ENCODE measurements around the gene SULT1B1.

Gene SULT1B1

DNA sequence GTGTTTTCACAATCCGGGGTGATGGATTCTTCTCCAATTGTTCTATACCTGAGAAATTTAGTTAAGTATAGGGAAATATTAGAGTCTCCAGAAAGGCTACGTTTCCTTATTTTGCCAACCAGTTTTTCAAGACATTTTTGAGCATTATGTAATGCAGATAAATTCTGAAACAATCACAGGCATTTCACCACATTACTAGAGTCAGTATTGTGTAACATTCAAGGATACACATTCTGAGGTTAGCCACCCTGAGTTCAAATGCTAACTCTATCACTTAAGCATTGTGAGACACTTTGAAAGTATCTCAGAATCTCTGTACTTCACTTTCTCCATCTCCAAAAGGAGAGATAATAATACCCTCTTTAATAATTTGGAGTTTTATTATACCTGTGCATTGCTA lies 10.6 kb downstream of the SULT1B1 start:
- DNase-seq (ENCODE audit: low read depth) = no peak

DNA sequence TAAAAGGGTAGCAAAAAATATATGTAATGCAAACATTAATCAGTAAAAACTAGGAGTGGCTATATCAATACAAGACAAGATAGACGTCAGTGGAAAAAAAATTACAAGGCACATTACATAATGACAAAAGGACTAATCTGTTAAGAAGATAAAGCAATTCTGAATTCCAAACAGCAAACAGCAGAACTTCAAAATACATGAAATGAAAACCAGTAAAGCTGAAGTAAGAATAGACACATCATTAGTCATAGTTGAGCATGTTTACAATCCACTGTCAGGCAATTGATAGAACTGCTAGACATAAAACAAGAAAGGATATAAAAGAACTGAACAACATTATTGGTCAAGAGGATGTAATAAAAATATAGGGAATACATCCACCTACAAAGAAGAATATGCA lies 12.2 kb downstream of the SULT1B1 start:
- DNase-seq (ENCODE audit: low read depth) = peak; percentile 29

DNA sequence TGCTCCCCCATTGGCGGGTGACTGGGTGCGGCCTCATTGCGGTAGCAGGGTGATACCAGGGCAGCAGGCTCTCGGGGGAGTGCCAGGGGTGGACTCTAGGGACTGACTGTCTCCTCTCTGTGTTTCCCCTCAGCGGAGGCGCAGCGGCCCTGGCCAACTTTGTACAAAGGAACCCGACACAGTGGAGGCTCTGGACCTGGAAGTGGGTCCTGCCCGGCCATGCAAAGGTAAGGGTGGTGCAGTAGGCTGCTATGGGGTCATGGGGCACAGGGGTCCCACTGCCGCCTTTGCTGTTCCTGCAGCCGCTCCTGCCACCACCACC lies 16.3 kb downstream of the SULT1B1 start:
- DNase-seq (ENCODE audit: low read depth) = no peak

DNA sequence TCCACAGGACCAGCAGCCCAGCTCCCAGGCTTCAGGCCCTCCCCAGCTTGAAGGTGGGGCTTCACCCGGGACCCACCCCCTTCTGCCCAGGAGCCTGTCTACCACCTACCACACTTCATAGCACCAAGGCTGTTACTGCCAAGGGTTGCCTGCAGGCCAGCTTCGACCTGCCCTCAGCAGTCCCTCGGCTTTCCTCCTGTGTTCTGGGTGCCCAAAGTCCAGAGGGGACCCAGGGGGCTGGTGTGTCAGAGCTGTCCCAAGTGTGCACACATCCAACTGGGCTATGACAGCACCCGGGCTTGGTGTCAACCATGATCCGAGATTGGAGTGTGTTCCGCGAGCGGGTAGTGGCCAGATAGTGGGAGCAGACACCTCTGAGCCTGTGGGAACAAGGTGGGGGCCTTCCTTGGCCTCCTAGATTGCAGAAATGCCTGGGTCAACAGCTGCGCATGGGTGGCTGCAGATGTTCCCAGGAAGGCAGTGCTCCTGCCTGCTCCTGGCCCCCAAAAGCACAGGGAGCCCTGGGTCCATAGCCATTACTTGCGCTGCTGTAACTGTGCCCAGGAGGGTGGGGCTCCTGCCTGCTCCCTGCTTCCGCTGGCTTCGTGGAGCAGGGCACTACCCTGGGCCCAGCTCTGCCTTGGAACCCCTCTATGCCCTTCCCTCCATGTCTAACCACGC lies 16.8 kb downstream of the SULT1B1 start:
- DNase-seq (ENCODE audit: low read depth) = no peak

DNA sequence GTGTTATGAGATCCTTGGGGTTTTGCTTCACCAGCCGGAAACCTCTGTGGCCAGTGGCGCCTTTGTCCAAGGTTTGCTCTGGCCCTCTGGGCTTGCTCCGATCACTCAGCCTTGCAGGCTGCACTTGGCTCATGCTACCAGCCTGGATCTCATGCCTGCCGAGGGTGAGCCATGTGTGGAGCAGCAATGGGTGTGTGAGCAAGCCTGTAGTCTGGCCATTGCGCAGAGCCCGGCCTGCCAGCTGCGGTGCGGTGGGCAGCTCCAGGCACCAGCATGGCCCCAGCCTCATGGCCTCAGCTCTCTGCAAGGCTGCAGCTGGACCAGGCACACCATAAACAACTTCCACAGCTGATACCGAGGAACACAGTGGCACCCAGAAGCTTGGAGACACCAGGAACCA lies 17.8 kb downstream of the SULT1B1 start:
- no peak for DNase-seq (ENCODE audit: low read depth)

DNA sequence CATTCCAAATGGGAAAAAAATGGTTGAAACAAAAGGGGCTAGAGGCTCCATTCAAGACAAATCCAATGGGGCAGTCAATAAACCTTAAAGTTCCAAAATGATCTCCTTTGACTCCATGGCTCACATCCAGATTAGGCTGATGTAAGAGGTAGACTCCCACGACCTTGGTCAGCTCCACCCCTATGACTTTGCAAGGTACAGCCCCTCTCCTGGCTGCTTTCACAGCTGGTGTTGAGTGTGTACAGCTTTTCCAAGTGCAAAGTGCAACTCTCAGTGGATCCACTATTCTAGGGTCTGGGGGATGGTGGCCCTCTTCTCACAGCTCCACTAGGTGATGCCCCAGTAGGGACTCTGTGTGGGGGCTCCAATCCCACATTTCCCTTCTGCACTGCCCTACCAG lies 21.5 kb downstream of the SULT1B1 start:
- no peak for DNase-seq (ENCODE audit: low read depth)

DNA sequence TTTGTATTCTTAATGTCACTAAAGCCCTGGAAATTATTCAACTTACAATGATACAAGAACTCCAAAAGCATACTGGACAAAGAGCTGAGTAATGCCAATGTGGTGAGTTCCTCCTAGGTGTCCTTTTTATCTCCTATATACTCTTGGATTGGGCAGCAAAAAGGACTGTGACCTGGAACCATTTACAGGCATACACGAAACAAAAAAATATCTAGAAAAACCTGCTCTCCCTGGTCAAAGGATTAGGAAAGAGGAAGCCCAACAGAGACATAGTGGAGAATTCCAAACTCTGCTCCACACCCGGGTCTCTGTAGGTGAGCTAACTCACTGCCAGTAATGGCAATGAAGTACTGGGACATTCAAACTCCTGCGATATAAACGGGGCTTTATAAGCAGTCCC lies 25.3 kb downstream of the SULT1B1 start:
- no peak for DNase-seq (ENCODE audit: low read depth)

DNA sequence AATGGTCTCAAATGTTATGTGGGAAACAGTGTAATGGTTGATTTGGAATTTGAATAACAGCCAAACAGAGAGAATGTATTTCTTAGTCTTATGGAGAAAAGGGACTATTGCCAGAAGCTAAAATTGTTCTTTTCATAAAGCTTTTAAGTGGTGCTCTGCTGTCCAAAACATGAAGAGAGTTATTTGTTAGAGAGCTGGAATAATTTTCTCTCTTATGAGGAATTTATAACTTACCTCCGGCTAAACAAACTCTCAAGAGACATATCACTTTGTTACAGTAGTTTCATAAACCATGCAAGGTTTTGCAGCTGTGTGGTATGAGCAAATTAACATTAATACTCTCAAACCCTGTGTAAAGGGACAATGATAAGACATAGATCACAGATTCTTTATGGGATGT lies 28.6 kb downstream of the SULT1B1 start:
- peak; percentile 25 for DNase-seq (ENCODE audit: low read depth)

DNA sequence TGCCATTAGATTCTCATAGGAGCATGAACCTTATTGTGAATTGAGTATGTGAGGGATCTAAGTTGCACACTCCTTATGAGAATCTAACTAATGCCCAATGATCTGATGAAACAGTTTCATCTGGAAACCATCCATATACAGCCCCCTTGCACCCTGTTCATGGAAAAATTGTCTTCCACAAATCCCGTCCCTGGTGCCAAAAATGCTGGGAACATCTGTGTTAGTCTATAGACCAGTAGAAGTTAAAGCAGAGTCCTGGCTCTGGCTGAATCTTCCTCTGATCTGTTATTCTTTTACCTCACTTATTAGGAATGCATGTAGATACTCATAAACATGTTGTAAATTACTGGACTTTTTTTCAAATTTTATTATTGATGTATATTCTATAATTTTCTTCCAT lies 29.2 kb downstream of the SULT1B1 start:
- DNase-seq (ENCODE audit: low read depth) = peak; percentile 64

DNA sequence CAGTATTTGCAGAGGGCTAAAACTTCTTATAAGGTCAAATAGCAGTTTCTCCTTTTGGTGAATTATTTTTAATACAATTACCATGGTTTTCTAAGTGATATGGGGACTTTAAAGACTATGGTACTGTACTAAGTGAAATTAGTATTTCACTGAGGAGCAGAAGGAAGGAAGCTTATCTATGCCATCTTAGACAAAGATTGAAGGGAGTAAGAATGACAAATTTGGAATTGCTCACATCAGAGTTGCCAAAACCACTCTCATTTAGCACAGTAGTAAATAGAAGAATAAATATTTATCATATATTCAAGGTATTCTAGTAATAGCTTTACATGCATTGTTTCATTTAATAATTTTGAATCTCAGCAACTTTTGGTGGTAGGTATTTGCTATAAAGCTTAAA lies 30.4 kb downstream of the SULT1B1 start:
- DNase-seq (ENCODE audit: low read depth) = no peak

DNA sequence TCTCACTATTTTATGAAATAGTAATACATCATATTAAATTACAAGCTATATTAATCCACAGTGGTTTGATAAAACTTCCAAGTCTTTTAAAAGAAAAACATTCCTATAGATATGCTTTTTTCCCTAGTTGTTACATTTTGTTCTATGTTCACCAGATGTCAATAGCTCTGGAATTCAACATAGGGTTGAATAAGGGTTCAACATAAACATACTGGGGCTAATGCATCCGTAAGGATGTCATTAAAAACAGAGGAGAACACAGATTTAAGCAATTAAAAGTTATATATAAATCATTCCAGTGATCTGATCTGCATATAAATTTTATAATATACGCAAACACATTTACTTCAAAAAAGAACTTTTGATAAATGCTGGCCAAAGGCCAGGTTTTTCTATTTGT lies 32.5 kb downstream of the SULT1B1 start:
- DNase-seq (ENCODE audit: low read depth) = peak; percentile 63

DNA sequence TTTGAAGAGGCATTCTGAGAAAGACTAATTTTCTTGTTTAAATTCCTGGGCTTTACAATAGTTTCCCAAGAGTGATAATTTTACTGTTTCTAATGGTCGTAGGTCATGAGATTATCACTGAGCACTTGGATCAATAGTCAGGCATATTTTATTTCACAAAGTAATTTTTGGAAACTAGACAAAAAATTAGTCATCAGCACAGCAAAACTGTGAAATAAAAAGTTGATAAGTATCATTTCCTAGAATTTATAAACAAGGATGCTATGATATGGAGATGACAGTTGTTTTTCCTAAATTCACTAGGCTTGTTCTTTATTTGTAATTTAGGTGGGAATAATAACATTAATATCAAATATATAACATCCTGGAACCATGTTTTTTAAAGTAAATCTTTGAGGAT lies 33.0 kb downstream of the SULT1B1 start:
- DNase-seq (ENCODE audit: low read depth) = no peak

DNA sequence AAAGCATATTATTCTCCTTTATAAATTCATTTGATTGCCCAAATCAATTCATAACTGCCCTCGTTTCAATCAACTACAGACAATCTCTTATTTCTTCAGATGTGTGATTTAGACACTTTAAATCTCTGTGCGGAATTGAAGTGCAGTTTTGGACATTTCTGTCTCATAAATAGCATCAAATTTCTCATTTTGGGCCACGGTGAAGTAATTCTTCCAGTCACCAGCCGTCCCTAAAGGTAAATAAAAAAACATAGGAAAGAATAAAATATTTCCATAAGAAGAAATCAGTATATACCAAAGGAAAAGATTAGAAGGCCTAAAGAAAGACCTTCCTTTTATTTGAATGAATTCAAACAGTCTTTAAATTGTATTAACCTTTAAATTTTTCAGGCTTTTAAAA lies 33.4 kb downstream of the SULT1B1 start:
- no peak for DNase-seq (ENCODE audit: low read depth)

DNA sequence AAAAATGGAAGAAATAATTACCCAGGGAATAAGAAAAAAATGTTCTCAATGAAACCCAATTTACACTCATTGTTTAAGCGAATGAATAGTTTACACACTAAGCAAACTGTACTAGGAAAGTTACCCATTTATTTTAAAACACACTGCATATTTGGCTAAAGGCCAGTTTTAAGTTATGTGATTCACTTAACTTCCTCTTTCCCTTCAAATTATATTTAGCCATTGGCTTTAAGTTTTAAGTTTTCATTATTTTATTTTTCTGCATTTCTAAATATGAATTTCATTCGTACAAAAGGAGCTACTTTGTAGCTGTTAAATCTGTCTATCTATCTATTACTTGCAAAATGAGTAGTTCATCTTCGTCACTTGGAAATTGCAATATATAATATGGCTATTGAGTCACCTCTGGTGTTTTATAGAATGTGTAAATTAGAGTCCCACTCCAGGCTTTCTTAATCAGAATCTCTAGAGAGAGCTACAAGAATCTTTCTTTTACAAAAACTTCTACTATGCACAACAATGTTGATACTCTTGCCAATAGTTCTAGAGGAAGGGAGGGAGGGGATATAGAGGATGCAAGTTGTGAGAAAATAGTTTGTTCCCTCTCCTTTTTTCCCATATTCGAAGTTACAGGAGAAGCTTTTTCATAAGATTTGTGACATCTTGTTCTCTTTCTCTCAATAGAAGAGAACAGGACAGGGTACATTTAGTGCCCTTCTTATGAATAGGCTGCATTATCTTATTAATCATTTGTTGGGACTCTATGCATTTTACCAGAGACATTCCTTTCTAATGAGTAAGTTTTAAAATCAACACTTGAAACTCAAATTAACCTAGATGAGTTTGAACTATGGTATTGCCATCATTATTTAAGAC lies 41.8 kb downstream of the SULT1B1 start:
- peak; percentile 7 for DNase-seq (ENCODE audit: low read depth)

DNA sequence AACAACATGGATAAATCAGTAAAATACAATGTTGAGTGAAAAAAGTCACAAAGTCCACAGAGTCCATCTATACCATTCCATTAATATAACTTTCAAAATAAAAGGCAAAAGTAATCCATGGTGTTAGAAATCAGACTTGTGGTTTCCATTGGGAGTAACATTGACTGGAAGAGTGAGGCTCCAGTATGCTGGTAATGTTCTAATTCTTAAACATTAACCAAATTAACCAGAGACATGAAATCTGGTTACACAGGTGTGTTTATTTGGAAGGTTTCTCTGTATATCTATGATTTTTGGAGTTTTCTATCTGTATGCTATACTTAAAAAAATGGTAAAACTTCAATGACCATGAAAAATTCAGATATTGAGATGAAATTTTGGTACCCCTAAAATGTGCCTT lies 42.6 kb downstream of the SULT1B1 start:
- no peak for DNase-seq (ENCODE audit: low read depth)

DNA sequence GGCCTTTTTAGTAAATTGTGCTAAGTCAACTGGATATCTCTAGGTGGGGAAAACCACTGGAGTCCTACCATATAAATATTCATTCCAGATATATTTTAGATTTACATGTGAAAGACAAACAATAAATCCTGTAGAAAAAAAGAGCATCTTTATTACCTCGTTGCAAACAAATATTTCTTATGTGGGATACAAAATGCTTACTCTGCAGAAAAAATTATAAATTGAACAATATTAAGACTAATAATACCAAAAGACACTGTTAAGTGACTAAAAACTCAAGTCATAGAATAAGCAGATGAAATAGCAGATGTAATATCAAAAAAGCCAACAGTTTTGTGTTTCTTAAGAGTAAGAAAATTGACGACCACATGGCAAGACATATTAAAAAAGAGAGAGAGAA lies 43.8 kb downstream of the SULT1B1 start:
- DNase-seq (ENCODE audit: low read depth) = no peak

DNA sequence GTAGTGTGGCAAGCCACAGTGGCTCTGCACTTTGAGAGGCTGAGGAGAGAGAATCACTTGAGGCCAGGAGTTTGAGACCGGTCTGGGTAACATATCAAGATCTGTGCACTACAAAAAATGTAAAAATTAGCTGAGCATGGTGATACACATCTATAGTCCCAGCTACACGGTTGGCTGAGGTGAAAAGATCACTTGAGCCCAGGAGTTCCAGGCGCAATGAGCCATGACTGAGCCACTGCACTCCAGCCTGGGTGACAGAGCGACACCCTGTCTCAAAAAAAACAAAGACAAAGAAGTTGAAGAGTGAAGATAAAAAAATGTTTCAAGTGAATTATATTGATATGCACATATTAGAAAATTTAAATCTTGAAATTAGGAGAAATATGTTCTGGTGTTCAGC lies 46.3 kb downstream of the SULT1B1 start:
- DNase-seq (ENCODE audit: low read depth) = no peak

DNA sequence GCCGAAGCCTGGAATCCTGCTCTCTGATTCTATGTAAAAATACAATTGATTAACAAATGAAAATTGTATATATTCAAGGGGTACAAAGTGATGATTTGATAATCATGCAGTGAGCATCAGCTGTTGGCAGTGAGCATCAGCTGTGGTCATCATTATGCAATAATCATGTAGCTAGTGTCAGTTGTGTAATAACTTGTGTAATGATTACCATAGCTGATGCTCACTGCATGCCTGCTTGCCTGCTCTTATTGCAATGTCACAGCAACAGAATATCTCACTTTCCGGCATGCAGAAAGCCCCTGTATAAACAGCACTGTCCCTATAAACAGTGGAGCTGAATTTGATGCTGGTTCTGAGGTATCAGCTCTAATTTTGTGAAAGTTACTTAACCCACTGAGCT lies 46.8 kb downstream of the SULT1B1 start:
- peak; percentile 89 for DNase-seq (ENCODE audit: low read depth)

DNA sequence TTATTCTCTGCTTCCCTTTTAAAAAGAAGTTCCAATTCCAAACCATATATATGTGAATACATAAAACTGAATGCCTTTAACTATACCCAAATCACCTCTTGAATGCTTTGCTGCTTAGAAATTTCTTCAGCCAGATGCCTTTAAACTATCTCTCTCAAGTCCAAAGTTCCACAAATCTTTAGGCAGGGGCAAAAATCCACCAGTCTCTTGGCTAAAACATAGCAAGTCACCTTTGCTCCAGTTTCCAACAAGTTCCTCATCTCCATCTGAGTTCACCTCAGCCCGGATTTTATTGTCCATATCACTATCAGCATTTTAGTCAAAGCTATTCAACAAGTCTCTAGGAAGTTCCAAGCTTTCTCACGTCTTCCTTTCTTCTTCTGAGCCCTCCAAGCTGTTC lies 49.8 kb downstream of the SULT1B1 start:
- DNase-seq (ENCODE audit: low read depth) = no peak

DNA sequence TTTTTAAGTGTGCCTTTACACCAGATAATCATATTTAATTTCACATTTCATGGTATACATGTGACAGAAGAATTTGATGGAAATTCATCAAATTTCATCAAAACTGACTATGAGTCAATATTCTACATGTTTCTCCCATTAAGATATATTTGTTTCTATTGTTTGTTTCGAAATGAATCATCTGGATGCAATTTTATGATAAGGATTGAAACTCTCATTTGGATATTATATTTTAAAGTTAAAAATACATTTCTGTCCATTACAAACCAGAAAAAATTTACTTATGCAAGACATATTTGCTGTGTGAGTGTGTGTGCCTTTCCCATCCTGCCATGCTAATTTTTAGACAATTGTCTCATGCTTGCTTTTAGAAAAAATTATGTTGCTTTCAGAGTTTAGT lies 52.2 kb downstream of the SULT1B1 start:
- DNase-seq (ENCODE audit: low read depth) = peak; percentile 84

DNA sequence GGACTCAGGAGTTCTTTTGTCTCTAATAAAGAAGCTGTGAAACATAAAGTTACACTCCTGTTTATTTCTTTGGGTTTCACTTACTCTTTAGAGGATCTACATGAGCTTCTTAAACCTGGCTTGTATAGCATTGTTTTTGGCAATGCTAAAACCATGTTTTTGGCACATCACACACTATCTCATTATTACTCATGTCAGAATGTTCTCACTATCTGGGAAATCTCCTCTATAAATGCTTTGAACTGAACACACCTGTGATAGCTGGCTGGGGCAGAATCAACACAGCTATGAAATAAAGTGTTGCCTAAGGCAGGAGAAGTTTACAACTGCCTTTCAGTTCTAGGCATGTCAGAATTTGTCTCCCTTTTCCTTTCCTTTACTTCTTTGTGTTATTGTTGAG lies 52.6 kb downstream of the SULT1B1 start:
- DNase-seq (ENCODE audit: low read depth) = peak; percentile 26

DNA sequence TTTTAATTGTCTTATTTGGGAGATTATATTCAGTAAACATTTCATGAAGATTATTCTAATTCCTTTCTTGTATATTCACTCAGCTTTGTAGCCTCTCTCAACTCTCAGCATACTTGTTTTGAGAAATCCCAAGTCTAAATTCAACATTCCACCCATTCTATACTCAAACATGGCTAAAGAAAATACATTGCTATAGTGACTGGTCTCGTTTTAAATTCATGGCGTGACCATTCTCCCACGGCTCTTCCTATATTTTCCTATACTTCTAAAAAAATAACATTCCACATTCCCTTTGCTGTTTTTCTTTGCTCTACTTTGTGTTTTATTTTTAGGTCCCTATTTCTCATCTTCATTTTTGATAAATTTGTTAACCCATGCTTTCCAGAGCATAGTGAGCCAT lies 58.2 kb downstream of the SULT1B1 start:
- no peak for DNase-seq (ENCODE audit: low read depth)

DNA sequence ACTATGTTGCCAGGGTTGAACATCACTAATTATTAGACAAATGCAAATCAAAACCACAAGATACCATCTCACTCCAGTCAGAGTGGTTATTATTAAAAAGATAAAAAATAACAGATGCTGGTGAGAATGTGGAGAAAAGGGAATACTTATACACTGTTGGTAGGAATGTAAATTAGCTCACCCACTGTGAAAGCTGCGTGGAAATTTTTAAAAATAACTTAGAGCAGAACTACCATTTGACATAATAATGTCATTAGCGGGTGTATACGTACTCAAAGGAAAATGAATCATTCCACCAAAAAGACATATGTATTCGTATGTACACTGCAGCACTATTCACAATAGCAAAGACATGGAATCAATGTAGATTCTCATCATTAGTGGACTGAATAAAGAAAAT lies 58.7 kb downstream of the SULT1B1 start:
- no peak for DNase-seq (ENCODE audit: low read depth)

All from fibroblast of gingiva (primary cell).